Esophagus (tissue), 2 donors: ENCODE data around the gene C15orf40. TPM values are rescaled to one million over a fixed set of nuclear protein-coding genes. Genes with fewer than 3 reads are reported as not detected.
A peak's percentile ranks its signal among the peaks of the same experiment; 100 is the strongest.
"Not testable (repeated sequence)": the region's sequence is repeated elsewhere in the genome, so short reads cannot be mapped to it uniquely, and the experiment has no call there.

ENCODE experiments used
- H3K27ac ChIP-seq, 2 donors: one replicate each; pipeline ENCODE4 v1.5.1; 2013; ENCODE audit warnings: low read depth in 2 of 2, mild to moderate bottlenecking in 2 of 2, inconsistent platforms in 1 of 2, low read length in 1 of 2, moderate library complexity in 1 of 2
- H3K27me3 ChIP-seq, 2 donors: one replicate each; pipeline ENCODE4 v1.6.1; 2013; ENCODE audit warnings: low read length in 2 of 2, control low read depth in 1 of 2, mild to moderate bottlenecking in 1 of 2; ENCODE audit not compliant: insufficient read depth in 2 of 2, control insufficient read depth in 1 of 2
- H3K36me3 ChIP-seq, 2 donors: one replicate each; pipeline ENCODE4 v1.6.1; 2013; ENCODE audit warnings: low read length in 1 of 2; ENCODE audit not compliant: control insufficient read depth in 2 of 2, insufficient read depth in 2 of 2
- H3K4me1 ChIP-seq, 2 donors: one replicate each; pipeline ENCODE4 v1.6.1; 2013; ENCODE audit warnings: low read length in 1 of 2; ENCODE audit not compliant: control insufficient read depth in 2 of 2, insufficient read depth in 2 of 2
- H3K4me3 ChIP-seq, 2 donors: one replicate each; pipeline ENCODE4 v1.5.1; 2013; ENCODE audit warnings: low read length in 2 of 2, mild to moderate bottlenecking in 2 of 2, low read depth in 1 of 2, moderate library complexity in 1 of 2
- H3K9me3 ChIP-seq, 2 donors: one replicate each; pipeline ENCODE4 v1.6.1; 2013; ENCODE audit warnings: mild to moderate bottlenecking in 2 of 2, low read depth in 1 of 2, low read length in 1 of 2, moderate library complexity in 1 of 2; ENCODE audit not compliant: control insufficient read depth in 2 of 2, insufficient read depth in 1 of 2
- WGBS, 2 donors: extraction: QIAGEN DNeasy Blood & Tissue Kit; methylation state at CpG; one replicate each; pipeline ENCODE4 v1.1.7; 2013; 5-methylcytosine and 5-hydroxymethylcytosine counted together
- polyA plus RNA-seq, 2 donors: library from polyadenylated mRNA; stranded (reverse); fragments of 200-250 nt; gene quantifications; one replicate each; pipeline ENCODE4 v1.2.3, GENCODE V29; 2013
- donor health status: healthy with polysubstance abuse.
- donor health status: Bipolar disorder and iron deficiency.

The C15orf40 gene
- polyA plus RNA-seq, 2 donors: 17.0 to 19.5 TPM

GRCh38 chr15:83030021-83030420, 18.6 kb upstream of the C15orf40 start:
- no peaks in the 10 kb centered on the region for H3K9me3 ChIP-seq
- H3K4me3 ChIP-seq: no peak overlapping the region
- no peak overlapping the region for H3K27ac ChIP-seq
- H3K36me3 ChIP-seq: peaks cover 2 to 3% of the 10 kb centered on the region in 2 donors
- H3K27me3 ChIP-seq: no peaks in the 10 kb centered on the region
- no peaks in the 10 kb centered on the region for H3K4me1 ChIP-seq
- WGBS, 2 donors: 94 to 96% methylated on average over 8 of the region's 8 CpGs

GRCh38 chr15:83018436-83018835, 7.0 kb upstream of the C15orf40 start:
- H3K27me3 ChIP-seq: no peaks in the 10 kb centered on the region
- H3K9me3 ChIP-seq: no peaks in the 10 kb centered on the region
- peaks cover 3% of the 10 kb centered on the region in 2 donors for H3K36me3 ChIP-seq
- H3K4me1 ChIP-seq: no peaks in the 10 kb centered on the region
- H3K4me3 ChIP-seq: no peak overlapping the region
- WGBS, 2 donors: 86 to 87% methylated on average over 2 of the region's 2 CpGs
- no peak overlapping the region for H3K27ac ChIP-seq

GRCh38 chr15:83016906-83017305, 5.5 kb upstream of the C15orf40 start:
- Histone ChIP-seq H3K4me1 (peaks cover 2 to 7% of the 10 kb centered on the region in 2 donors), H3K27ac (no peak overlapping the region), H3K36me3 (peaks cover 3% of the 10 kb centered on the region in 2 donors), H3K4me3 (no peak overlapping the region), H3K27me3 (no peaks in the 10 kb centered on the region), H3K9me3 (no peaks in the 10 kb centered on the region)
- 86 to 89% methylated on average over 5 of the region's 5 CpGs for WGBS, 2 donors

- WGBS, 2 donors: 86 to 93% methylated on average over 4 of the region's 4 CpGs
- peaks cover 3% of the 10 kb centered on the region in 2 donors for H3K36me3 ChIP-seq
- no peaks in the 10 kb centered on the region for H3K9me3 ChIP-seq
- H3K4me1 ChIP-seq: peaks cover 7 to 10% of the 10 kb centered on the region in 2 donors
- no peak overlapping the region for H3K27ac ChIP-seq
- H3K4me3 ChIP-seq: no peak overlapping the region
- no peaks in the 10 kb centered on the region for H3K27me3 ChIP-seq
These were observed 3.9 kb upstream of the C15orf40 start for GRCh38 chr15:83015361-83015760.

- H3K9me3 ChIP-seq: no peaks in the 10 kb centered on the region
- H3K36me3 ChIP-seq: peaks cover 0 to 6% of the 10 kb centered on the region in 2 donors
- no peaks in the 10 kb centered on the region for H3K27me3 ChIP-seq
- 70 to 71% methylated on average over 5 of the region's 5 CpGs for WGBS, 2 donors
- H3K4me3 ChIP-seq: no peak overlapping the region
- H3K27ac ChIP-seq: no peak overlapping the region
- peaks cover 10% of the 10 kb centered on the region in 2 donors for H3K4me1 ChIP-seq
These were observed 2.8 kb upstream of the C15orf40 start for GRCh38 chr15:83014205-83014653.

GRCh38 chr15:83012636-83013035, 1.2 kb upstream of the C15orf40 start:
- WGBS, 2 donors: 93 to 97% methylated on average over 6 of the region's 6 CpGs
- Histone ChIP-seq H3K27ac (no peak overlapping the region), H3K4me3 (no peak overlapping the region), H3K27me3 (no peaks in the 10 kb centered on the region), H3K9me3 (no peaks in the 10 kb centered on the region), H3K4me1 (peaks cover 10% of the 10 kb centered on the region in 2 donors), H3K36me3 (peaks cover 0 to 8% of the 10 kb centered on the region in 2 donors)

- 52 to 54% methylated on average over 9 of the region's 9 CpGs for WGBS, 2 donors
- Histone ChIP-seq H3K4me3 (peak overlapping the region; percentile 85 to 98), H3K27me3 (no peaks in the 10 kb centered on the region), H3K27ac (peak overlapping the region; percentile 94 to 96), H3K9me3 (no peaks in the 10 kb centered on the region), H3K36me3 (peaks cover 2 to 7% of the 10 kb centered on the region in 2 donors), H3K4me1 (peaks cover 10% of the 10 kb centered on the region in 2 donors)
These were observed 612 bp upstream of the C15orf40 start for GRCh38 chr15:83012076-83012426.

- Histone ChIP-seq H3K9me3 (no peaks in the 10 kb centered on the region), H3K4me1 (peaks cover 10% of the 10 kb centered on the region in 2 donors), H3K27ac (peak overlapping the region; percentile 94 to 96), H3K27me3 (no peaks in the 10 kb centered on the region), H3K4me3 (peak overlapping the region; percentile 85 to 98), H3K36me3 (peaks cover 3 to 5% of the 10 kb centered on the region in 2 donors)
- WGBS, 2 donors: 8 to 9% methylated on average over 12 to 15 of the region's 15 CpGs
These were observed 649 bp downstream of the C15orf40 start for GRCh38 chr15:83010709-83011270.

GRCh38 chr15:83000672-83001031, 10.8 kb downstream of the C15orf40 start:
- H3K9me3 ChIP-seq, H3K36me3 ChIP-seq, H3K27me3 ChIP-seq, H3K27ac ChIP-seq, H3K4me1 ChIP-seq, H3K4me3 ChIP-seq: not testable (repeated sequence)
- 90 to 94% methylated on average over 3 of the region's 3 CpGs for WGBS, 2 donors

GRCh38 chr15:82999905-83000671, 11.4 kb downstream of the C15orf40 start:
- H3K36me3 ChIP-seq: no peaks in the 10 kb centered on the region
- WGBS, 2 donors: 10 to 11% methylated on average over 6 of the region's 6 CpGs
- H3K9me3 ChIP-seq: no peaks in the 10 kb centered on the region
- peak overlapping the region; percentile 19 to 41 for H3K4me3 ChIP-seq
- peak overlapping the region in 1 of 2 donors; percentile 20 for H3K27ac ChIP-seq
- no peaks in the 10 kb centered on the region for H3K4me1 ChIP-seq
- H3K27me3 ChIP-seq: no peaks in the 10 kb centered on the region
